Activated CD4-positive, CD25-positive, alpha-beta regulatory T cell treated with anti-CD3 and anti-CD28 coated beads, Interleukin-2, amount 50 U/mL, for 24 hours (primary cell): Measurements from ENCODE around the gene TMEM121B.
"Not testable (repeated sequence)": the region's sequence is repeated elsewhere in the genome, so short reads cannot be mapped to it uniquely, and the experiment has no call there.

Experiments used
- ATAC-seq, 2 donors: fragments of 150-1000 bp; cut with Tn5 transposase; one replicate each; pipeline ENCODE4 v1.10.0; 2021; ENCODE audit warnings: mild to moderate bottlenecking in 1 of 2, moderate library complexity in 1 of 2

Gene TMEM121B

GRCh38 chr22:17121233-17122195, at the start of gene TMEM121B:
Gene TMEM121B (minus strand): TSS chr22:17121360. CDS start chr22:17121127, 233 bp downstream.
- ATAC-seq = no peak

GRCh38 chr22:17167486-17167885, 46.3 kb upstream of the TMEM121B start:
- ATAC-seq = no peak

DNA sequence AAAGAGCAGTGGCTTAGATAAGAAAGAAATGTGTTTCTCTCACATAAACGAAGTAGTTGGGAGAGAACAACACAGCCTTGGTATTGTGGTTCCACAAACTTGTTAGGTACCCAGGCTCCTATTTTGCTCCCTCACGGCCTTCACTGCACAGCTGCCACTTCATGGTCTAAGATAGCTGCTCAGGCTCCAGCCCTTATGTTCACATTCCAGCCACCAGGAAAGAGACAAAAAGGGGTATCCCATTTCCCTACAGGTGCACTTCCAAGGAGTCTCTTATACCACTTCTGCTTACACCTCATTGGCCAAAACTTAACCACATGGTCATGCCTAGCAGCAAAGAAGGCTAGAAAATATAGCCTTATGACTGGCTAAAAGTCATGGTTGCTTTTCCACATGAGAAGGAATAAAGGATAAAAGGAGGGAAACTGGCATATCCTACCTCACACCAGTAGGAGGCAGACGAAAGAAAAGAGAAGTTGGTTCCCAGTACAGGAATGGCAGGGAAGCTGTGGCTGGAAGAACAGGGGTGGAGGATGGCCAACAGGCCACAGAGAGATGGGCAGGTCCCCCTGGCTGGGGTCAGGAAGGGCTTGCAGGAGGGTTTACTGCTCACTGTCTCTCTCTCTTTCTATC, 43.3 kb upstream of the TMEM121B start:
- no peak for ATAC-seq

GRCh38 chr22:17162731-17163130, 41.6 kb upstream of the TMEM121B start:
- ATAC-seq = no peak

DNA sequence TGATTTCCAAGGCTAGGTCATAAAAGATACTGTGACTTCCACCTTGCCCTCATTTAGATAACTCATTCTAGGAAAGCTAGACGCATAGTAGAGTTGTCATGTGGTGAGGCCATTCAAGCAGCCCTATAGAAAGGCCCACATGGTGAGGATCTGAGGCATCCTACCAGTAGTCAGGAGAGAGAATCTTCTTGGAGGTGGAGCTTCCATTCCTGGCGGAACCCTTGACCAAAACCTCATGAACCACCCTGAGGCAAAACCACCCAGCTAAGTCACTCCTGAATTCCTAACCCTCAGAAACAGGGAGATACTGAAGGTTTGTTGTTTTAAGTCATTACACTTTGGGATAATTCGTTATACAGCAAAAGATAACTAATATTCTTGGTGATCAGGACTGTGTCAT, 40.8 kb upstream of the TMEM121B start:
- ATAC-seq = no peak

DNA sequence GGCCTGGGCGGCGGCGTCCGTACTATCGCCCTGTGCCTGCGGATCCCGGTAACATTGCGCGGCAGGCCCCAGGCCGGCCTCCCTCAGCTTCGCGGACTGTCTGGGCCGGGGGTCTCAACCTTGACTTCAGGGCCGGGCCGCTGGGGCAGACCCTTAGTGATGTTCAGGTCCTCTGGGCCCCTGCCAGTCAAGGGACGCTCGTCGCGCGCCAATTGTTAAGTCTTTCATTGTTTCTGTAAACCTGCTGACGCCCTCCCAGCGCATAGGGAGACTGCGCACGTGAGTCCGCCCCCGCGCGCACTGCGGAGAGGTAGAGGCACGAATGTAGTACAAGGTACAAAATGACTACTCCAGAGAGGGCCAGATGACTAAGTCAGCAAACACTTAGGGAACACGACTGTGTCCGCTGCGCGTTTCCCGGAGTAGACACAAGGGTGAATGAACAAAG, 38.4 kb upstream of the TMEM121B start:
- peak; percentile 60 to 62 for ATAC-seq

DNA sequence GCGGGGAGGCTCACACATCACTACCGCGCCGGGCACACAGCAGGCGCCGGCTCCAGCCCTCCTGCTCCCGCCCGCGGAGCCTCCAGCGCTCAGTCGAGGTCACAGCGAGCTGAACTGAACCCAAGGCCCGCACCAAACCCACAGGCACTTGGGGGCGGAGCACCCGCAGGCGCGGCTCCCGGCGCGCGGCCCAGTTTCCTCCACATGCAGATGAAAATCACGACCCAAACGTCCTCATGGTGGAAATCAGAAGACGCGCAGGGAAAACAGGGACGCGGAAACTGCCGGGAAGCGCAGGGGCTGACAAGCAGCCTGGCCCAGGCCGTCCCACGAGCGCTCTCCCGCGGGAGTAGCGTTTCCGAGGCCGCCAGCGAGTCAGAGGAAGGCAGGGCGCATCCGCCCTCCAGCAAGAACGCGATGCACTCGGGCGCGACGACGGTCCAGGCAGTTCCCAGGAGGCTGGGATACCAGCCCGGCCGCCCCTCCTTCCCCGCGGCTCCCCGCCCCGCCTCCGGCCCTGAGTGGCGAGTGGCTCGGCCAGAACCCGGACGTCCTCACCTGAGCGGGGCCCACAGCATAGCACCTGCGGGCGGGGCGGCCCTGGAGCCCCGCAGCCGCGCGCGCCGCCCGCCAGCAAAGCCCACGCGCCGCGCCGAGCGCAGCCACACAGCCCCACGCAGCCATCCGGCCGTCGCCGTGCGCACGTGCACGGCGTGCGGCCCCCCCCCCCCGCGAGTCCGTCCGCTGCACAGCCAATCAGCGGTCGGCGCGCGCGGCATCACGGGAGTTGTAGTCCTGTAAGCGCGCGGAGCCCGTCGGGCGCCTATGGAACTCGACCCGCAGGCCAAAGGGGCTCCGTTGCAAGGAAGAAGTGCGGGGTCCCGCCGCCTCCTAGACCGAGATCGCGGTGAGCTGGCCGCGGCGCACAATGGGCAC, 37.7 kb upstream of the TMEM121B start, which contains the start of gene HDHD5:
TSS of gene HDHD5 (minus strand) at position 710 of the 936 bp plus-strand sequence. CDS start at position 684, 26 bp downstream.
- peak; percentile 89 to 91 for ATAC-seq

GRCh38 chr22:17158176-17158567, 37.0 kb upstream of the TMEM121B start:
- no peak for ATAC-seq

DNA sequence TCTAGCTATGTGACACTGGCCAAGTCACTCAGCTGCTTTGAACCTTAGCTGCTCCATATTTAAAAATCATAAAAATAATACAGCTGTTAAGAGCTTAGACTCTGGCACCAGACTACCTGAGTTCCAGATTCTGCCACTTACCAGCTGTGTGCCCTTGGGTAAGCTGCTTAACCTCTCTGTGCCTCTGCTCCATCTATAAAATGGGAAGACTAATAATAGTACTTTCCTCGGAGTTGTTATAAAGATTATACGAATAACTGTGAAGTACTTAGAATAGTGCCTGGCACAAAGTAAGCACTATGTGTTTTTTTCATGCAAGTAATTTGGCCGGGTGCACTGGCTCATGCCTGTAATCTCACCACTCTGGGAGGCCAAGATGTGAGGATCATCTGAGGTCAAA, 36.6 kb upstream of the TMEM121B start:
- no peak for ATAC-seq

DNA sequence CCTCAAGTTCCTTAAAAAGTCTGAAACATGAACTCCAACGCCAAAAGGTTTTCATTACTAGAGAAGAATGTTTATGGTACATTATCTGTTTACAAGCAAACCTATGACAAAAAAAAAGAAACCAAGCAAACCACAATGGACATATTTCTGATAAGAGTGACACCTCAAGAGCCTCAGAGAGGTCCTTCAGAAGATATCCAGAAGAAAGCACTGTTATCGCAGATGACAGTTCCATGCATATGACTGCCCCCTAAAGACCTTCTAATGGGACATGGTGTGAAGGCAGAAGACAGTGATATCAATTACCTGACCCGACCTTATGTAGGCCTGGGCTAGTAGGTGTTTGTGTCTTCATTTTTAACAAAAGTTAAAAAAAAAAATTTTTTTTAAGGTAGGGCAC, 34.8 kb upstream of the TMEM121B start:
- ATAC-seq = no peak

GRCh38 chr22:17152971-17153370, 31.8 kb upstream of the TMEM121B start:
- ATAC-seq = no peak

DNA sequence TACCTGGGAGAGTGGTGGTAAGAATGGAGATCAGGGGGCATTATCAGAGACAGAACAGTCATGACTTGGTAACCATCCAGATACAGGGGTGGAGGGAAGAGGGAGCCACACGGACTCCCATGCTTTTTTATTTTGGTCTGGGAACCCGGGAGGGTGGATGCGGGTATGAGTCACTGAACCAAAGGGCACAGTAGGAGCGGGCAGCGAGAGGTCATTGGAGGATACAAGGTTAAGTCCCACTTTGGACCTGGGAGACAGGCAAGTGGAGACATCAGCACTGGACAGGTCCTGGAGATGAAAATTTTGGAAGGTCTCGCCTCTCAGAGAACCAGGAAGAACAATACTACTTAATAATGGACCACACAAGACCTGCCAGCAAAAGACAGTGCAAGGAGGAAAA, 31.2 kb upstream of the TMEM121B start:
- no peak for ATAC-seq

GRCh38 chr22:17149076-17149815, 28.1 kb upstream of the TMEM121B start:
- no peak for ATAC-seq

DNA sequence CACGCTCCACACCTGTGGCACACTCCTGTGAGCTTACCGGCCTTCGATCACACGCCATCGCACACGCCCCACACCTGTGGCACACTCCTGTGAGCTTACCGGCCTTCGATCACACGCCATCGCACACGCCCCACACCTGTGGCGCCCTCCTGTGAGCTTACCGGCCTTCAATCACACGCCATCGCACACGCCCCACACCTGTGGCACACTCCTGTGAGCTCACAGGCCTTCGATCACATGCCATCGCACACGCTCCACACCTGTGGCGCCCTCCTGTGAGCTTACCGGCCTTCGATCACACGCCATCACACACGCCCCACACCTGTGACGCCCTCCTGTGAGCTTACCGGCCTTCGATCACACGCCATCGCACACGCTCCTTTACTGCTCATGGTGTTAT, 26.3 kb upstream of the TMEM121B start:
- not testable (repeated sequence) for ATAC-seq

GRCh38 chr22:17145021-17145680, 24.0 kb upstream of the TMEM121B start:
- no peak for ATAC-seq

GRCh38 chr22:17143826-17144225, 22.7 kb upstream of the TMEM121B start:
- ATAC-seq = no peak

DNA sequence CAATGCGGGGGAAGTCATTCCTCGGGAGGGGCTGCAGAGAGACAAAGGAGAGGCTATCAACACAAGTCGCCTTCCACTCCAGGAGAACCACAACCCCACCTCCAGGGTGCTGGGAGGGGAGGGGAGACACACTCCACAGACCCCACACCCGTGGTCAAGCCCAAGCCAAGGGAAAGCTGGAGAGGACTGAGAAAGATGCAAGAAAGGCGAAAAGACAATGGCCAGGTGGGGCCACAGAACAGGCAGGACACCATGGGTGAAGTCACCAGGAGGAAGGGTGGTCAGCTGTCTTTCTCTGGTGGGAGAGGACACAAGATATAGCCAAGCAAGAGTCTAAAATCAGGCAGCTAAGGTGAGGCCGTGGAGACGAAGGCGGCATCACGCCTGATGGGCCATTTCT, 21.9 kb upstream of the TMEM121B start:
- ATAC-seq = no peak

- ATAC-seq = no peak
Measured at GRCh38 chr22:17140826-17141766, 19.9 kb upstream of the TMEM121B start.

DNA sequence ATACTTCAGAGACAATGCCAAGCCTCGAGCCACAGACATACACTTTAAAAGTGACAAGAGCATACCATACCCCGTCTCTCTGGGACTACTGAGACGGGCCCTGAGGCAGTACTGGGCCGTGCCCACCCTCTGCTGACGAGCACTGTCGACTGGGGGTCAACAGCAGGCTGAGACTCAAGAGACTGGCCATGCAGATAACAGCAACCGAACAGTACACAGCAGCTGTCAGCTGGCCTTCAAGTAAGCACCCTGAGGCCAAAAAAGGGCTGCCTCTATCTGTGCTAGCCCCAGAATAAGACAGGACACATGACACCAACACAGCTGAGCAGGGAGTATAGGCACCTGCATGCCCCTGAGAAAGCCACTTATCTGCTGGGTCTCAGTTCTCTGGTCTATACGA, 18.9 kb upstream of the TMEM121B start:
- ATAC-seq = no peak

GRCh38 chr22:17138513-17138912, 17.4 kb upstream of the TMEM121B start:
- ATAC-seq = no peak
